Endothelial cell (in vitro differentiated cells): ENCODE results near the gene RGS7BP. TPM values are rescaled to one million over a fixed set of nuclear protein-coding genes. Genes with fewer than 3 reads are reported as not detected.

Experiments
- DNase-seq: peaks from one replicate; pipeline ENCODE4 v3.0.0; 2021; ENCODE audit warnings: low spot score
- H3K27ac Mint-ChIP-seq: one replicate; pipeline ENCODE4 v1.8.0; 2021; ENCODE audit warnings: mixed read lengths, inconsistent platforms; ENCODE audit not compliant: unreplicated experiment
- H3K27me3 Mint-ChIP-seq: one replicate; pipeline ENCODE4 v1.8.0; 2021; ENCODE audit warnings: mild to moderate bottlenecking, moderate library complexity, mixed read lengths, inconsistent platforms; ENCODE audit not compliant: unreplicated experiment
- H3K36me3 Mint-ChIP-seq: one replicate; pipeline ENCODE4 v1.8.0; 2021; ENCODE audit warnings: mild to moderate bottlenecking, low read depth, mixed read lengths, inconsistent platforms; ENCODE audit not compliant: unreplicated experiment
- H3K4me1 Mint-ChIP-seq: one replicate; pipeline ENCODE4 v1.8.0; 2021; ENCODE audit warnings: mild to moderate bottlenecking, mixed read lengths, inconsistent platforms; ENCODE audit not compliant: unreplicated experiment
- H3K4me3 Mint-ChIP-seq: one replicate; pipeline ENCODE4 v1.8.0; 2021; ENCODE audit warnings: mild to moderate bottlenecking, mixed read lengths, inconsistent platforms; ENCODE audit not compliant: unreplicated experiment
- H3K9me3 Mint-ChIP-seq: one replicate; pipeline ENCODE4 v1.8.0; 2021; ENCODE audit warnings: mixed read lengths, inconsistent platforms; ENCODE audit not compliant: unreplicated experiment
- CTCF ChIP-seq: fragments of 200-600 bp; sonication (generic); IDR thresholded peaks from one replicate; pipeline ENCODE4 v1.5.0; 2021; ENCODE audit warnings: antibody characterized with exemption; ENCODE audit not compliant: unreplicated experiment
- total RNA-seq: library from RNA; stranded (reverse); fragmentation: NEBNext Ultra II Directional; extraction: Animal tissue kit (Norgen Biotek cat#: 25700); gene quantifications from one replicate; pipeline ENCODE4 v1.2.1, GENCODE V29; 2021; ENCODE audit not compliant: unreplicated experiment

RGS7BP gene
- total RNA-seq, 1 donor from 2014 or later: 0.23 TPM

- Mint-ChIP-seq H3K27ac (no peak overlapping the region), H3K9me3 (no peaks in the 10 kb centered on the region), H3K4me1 (no peaks in the 10 kb centered on the region), H3K27me3 (no peaks in the 10 kb centered on the region), H3K4me3 (no peak overlapping the region), H3K36me3 (no peaks in the 10 kb centered on the region)
- no peak for DNase-seq
- TF ChIP-seq CTCF: no peak
Measured at GRCh38 chr5:64599226-64599625, 93.4 kb downstream of the RGS7BP start.

- H3K36me3 Mint-ChIP-seq: no peaks in the 10 kb centered on the region
- no peaks in the 10 kb centered on the region for H3K9me3 Mint-ChIP-seq
- H3K27me3 Mint-ChIP-seq: no peaks in the 10 kb centered on the region
- H3K27ac Mint-ChIP-seq: no peak overlapping the region
- no peak overlapping the region for H3K4me3 Mint-ChIP-seq
- H3K4me1 Mint-ChIP-seq: no peaks in the 10 kb centered on the region
- no peak for TF ChIP-seq CTCF
- no peak for DNase-seq
Measured at GRCh38 chr5:64603676-64604075, 97.9 kb downstream of the RGS7BP start.

GRCh38 chr5:64606926-64607325 is 101.1 kb downstream of the RGS7BP start:
- Mint-ChIP-seq H3K4me3 (no peak overlapping the region), H3K9me3 (no peaks in the 10 kb centered on the region), H3K4me1 (no peaks in the 10 kb centered on the region), H3K36me3 (no peaks in the 10 kb centered on the region), H3K27ac (no peak overlapping the region), H3K27me3 (no peaks in the 10 kb centered on the region)
- TF ChIP-seq CTCF: no peak
- no peak for DNase-seq

- no peak overlapping the region for H3K4me3 Mint-ChIP-seq
- H3K4me1 Mint-ChIP-seq: peaks cover 3% of the 10 kb centered on the region
- peaks cover 3% of the 10 kb centered on the region for H3K27me3 Mint-ChIP-seq
- DNase-seq: peak; percentile 58
- H3K9me3 Mint-ChIP-seq: no peaks in the 10 kb centered on the region
- TF ChIP-seq CTCF: peak; percentile 53
- H3K27ac Mint-ChIP-seq: no peak overlapping the region
- no peaks in the 10 kb centered on the region for H3K36me3 Mint-ChIP-seq
Measured at GRCh38 chr5:64612344-64612961, 106.6 kb downstream of the RGS7BP start.

- Mint-ChIP-seq H3K9me3 (no peaks in the 10 kb centered on the region), H3K4me3 (no peak overlapping the region), H3K27me3 (peaks cover 3% of the 10 kb centered on the region), H3K4me1 (peaks cover 8% of the 10 kb centered on the region), H3K36me3 (peaks cover under 1% of the 10 kb centered on the region), H3K27ac (no peak overlapping the region)
- DNase-seq: no peak
- no peak for TF ChIP-seq CTCF
Measured at GRCh38 chr5:64615895-64616294, 110.1 kb downstream of the RGS7BP start.
